Measurements from ENCODE around the gene ADAM33.

The ADAM33 gene

GRCh38 chr20:3681931-3682781 lies at the start of gene ADAM33:
Gene ADAM33, minus strand, starts transcription at chr20:3682010. Its CDS starts 6 bp downstream, at chr20:3682004.
- no peak for DNase-seq (ENCODE audit: low read depth)

- no peak for DNase-seq (ENCODE audit: low read depth)
These were observed 49.2 kb upstream of the ADAM33 start for GRCh38 chr20:3730803-3731672.

GRCh38 chr20:3729811-3730540 lies 48.2 kb upstream of the ADAM33 start:
- no peak for DNase-seq (ENCODE audit: low read depth)

GRCh38 chr20:3729378-3729777 lies 47.6 kb upstream of the ADAM33 start:
- no peak for DNase-seq (ENCODE audit: low read depth)

GRCh38 chr20:3728876-3729275 lies 47.1 kb upstream of the ADAM33 start:
- DNase-seq (ENCODE audit: low read depth): no peak

- no peak for DNase-seq (ENCODE audit: low read depth)
These were observed 46.5 kb upstream of the ADAM33 start for GRCh38 chr20:3728354-3728753.

GRCh38 chr20:3727401-3728021 lies 45.7 kb upstream of the ADAM33 start:
- no peak for DNase-seq (ENCODE audit: low read depth)

- DNase-seq (ENCODE audit: low read depth): no peak
These were observed 42.5 kb upstream of the ADAM33 start for GRCh38 chr20:3724356-3724755.

GRCh38 chr20:3723284-3723683 lies 41.5 kb upstream of the ADAM33 start:
- no peak for DNase-seq (ENCODE audit: low read depth)

- no peak for DNase-seq (ENCODE audit: low read depth)
These were observed 40.1 kb upstream of the ADAM33 start for GRCh38 chr20:3721912-3722311.

GRCh38 chr20:3720626-3721025 lies 38.8 kb upstream of the ADAM33 start:
- no peak for DNase-seq (ENCODE audit: low read depth)

- DNase-seq (ENCODE audit: low read depth): no peak
These were observed 38.3 kb upstream of the ADAM33 start for GRCh38 chr20:3720068-3720467.

- no peak for DNase-seq (ENCODE audit: low read depth)
These were observed 37.2 kb upstream of the ADAM33 start for GRCh38 chr20:3719046-3719445.

GRCh38 chr20:3716195-3716834 lies 34.5 kb upstream of the ADAM33 start:
- DNase-seq (ENCODE audit: low read depth): no peak

GRCh38 chr20:3714092-3714491 lies 32.3 kb upstream of the ADAM33 start:
- no peak for DNase-seq (ENCODE audit: low read depth)

- no peak for DNase-seq (ENCODE audit: low read depth)
These were observed 30.6 kb upstream of the ADAM33 start, which contains the start of gene SIGLEC1 for GRCh38 chr20:3712279-3712873. Gene SIGLEC1, minus strand, starts transcription at chr20:3712600. Its CDS starts 5,472 bp downstream, at chr20:3707128.

- DNase-seq (ENCODE audit: low read depth): no peak
These were observed 29.7 kb upstream of the ADAM33 start for GRCh38 chr20:3711484-3711941.

GRCh38 chr20:3710703-3711483 lies 29.1 kb upstream of the ADAM33 start:
- DNase-seq (ENCODE audit: low read depth): peak; percentile 41

GRCh38 chr20:3710011-3710466 lies 28.2 kb upstream of the ADAM33 start:
- DNase-seq (ENCODE audit: low read depth): no peak

GRCh38 chr20:3707508-3707899 lies 25.7 kb upstream of the ADAM33 start:
- no peak for DNase-seq (ENCODE audit: low read depth)
